GM19397 (cell line): ENCODE measurements around the gene KCNK15.

Experiments
- ATAC-seq: cut with Tn5 transposase; IDR thresholded peaks from one replicate; pipeline ENCODE4 v1.9.1; 2021; ENCODE audit warnings: mild to moderate bottlenecking, moderate library complexity; ENCODE audit not compliant: unreplicated experiment

Gene KCNK15

DNA sequence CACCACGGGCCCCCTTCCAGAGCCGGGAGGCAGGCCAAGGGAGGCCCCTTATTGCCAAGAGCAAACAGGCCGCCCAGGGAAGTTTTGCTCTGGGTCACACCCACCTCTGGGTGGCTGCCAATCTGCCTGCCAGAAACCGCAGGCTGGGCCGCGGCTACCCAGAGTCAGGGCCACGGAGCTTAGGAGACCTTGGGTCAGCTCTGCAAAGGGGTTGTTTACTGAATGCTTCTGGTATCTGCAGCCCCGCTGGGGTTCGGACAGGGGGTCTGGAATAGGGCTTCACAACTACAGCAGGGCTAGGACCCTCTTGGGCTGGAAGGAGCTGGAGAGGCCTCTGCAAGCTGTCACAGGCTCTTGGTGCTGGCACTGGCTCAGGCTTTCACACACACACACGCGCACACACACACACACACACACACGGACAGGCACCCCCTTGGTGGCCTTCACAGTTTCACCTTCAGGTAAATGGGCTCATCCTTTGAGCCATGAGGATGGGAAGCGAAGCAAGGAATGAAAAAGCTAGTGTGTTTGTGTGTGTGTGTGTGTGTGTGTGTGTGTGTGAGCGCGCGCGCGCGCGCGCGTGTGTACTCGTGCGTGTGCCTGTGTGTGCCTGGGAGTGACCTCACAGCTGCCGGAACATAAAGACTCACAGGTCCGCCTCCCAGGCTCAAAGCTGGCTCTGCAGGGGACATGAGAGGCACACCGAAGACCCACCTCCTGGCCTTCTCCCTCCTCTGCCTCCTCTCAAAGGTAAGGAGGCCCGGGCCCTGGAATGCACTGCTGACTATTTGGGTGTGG is 30.8 kb upstream of the KCNK15 start, which contains the start of gene CCN5:
CCN5 (plus strand) TSS at position 669 of the 798 bp plus-strand sequence; CDS start at position 691, 22 bp downstream.
- ATAC-seq = no peak

DNA sequence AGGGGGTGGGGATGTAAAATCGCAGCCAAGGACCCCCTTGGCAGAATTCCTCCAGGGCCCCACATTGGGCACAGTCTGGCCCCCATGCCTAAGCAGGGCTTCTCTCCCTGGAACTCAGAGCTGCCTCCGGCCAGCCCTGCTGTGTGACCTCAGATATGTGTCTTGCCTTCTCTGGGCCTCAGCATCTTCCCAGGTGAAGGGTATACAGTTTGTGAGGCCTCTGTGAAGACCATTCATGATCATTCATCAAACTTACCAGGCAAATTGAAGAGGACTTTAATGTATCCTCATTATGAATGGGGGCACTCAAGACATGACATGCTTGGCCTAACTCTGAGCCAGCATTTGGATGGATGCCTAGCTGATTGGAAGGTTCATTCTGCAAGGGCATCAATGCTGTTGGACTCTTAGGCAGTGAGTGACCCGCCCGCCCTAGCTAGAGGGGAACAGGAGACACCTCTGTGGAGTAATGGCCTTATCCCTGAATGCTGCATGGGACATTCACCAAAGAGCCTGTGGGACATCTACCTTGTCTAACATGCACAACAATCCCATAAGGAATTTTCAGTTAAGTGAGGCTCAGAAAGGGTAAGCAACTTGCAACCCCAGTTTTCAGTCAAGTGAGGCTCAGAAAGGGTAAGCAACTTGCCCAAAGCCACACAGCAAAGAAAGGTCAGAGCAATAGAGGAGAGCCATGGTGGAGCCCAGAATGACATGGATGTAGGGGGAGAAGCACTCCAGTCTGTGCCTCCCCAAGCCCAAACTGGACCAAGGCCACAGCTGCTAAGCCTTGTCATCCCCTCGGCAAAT is 30.0 kb upstream of the KCNK15 start:
- ATAC-seq = no peak

DNA sequence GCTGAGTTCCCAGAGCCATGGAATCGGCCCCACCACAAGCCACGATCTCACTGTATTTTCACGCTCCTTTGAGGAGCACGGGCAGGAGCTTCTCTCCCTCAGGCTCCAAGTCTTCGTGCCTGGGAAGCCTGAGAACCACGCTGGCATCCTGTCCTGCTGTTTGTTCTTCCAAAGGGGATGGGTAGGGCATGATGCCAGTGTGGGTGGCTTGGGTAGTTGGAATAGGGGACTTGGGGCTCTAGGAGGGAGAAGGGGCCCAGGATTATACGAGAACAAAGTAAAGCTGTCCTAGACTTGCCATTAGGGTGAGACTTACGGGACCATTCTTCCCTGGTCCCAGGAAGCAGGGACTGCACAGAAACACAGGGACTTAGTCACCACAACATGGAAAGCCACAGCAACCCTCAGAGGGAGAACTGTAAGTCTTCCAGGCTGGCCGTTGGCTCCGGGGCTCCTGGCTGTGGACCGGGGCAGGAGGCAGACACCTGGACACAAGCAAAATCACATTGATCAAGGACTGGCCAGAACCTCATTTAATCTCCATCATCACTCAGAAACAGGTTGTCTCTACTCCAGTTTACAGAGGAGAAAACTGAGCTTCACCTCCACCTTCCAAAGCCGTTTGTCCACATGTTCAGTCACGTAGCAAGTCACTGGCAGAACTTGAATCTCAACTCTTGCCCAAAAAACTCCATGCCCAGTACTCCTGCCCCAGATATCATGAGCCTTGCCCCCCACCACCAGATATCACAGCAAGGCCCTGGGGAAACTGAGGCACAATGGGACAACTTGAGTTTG is 29.2 kb upstream of the KCNK15 start:
- ATAC-seq = no peak

DNA sequence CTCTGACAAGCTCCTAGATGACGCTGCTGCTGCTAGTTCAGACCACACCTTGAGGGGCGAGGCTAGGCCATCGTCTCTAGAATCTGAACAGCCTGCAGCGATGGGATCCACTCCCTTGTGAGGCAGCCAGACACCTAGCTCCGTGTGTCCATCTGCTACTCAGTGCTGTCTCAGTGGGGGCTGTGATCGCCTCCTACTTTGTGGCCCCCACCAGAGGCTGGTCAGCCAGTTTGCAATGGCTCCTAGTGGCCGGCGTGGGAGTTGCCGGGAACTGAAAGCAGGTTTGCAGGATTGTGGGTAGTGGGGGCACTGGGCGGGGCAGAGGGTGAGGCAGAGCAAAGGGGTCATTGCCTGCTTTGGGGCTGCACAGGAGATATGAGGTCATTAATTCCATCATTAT is 27.7 kb upstream of the KCNK15 start:
- no peak for ATAC-seq

DNA sequence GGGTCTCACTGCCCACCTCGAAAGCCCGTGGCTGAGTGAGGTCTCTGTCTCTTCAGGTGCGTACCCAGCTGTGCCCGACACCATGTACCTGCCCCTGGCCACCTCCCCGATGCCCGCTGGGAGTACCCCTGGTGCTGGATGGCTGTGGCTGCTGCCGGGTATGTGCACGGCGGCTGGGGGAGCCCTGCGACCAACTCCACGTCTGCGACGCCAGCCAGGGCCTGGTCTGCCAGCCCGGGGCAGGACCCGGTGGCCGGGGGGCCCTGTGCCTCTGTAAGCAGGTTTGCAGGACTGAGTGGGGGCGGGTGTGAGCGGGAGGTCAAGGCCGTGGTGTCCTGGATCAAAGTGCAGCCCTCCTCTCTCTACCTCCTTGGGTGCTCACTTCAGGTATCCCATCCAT is 25.8 kb upstream of the KCNK15 start:
- no peak for ATAC-seq

DNA sequence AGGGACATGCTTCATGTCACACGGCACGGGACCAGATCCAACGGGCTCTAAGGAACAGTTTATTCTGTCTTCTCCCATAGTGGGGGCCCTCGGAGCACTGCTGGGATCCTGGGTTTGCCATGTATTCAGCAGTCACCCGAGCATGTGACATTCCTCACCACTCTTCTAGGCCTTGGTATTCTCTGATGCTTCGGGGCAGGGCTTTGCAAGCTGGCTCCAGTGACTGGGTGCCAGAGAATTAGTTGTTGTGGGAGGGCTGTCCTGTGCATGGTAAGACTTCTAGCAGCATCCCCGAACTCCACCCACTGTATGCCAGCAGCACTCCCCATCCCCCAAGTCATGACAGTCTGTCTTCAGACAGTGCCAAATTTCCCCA is 25.1 kb upstream of the KCNK15 start:
- no peak for ATAC-seq

DNA sequence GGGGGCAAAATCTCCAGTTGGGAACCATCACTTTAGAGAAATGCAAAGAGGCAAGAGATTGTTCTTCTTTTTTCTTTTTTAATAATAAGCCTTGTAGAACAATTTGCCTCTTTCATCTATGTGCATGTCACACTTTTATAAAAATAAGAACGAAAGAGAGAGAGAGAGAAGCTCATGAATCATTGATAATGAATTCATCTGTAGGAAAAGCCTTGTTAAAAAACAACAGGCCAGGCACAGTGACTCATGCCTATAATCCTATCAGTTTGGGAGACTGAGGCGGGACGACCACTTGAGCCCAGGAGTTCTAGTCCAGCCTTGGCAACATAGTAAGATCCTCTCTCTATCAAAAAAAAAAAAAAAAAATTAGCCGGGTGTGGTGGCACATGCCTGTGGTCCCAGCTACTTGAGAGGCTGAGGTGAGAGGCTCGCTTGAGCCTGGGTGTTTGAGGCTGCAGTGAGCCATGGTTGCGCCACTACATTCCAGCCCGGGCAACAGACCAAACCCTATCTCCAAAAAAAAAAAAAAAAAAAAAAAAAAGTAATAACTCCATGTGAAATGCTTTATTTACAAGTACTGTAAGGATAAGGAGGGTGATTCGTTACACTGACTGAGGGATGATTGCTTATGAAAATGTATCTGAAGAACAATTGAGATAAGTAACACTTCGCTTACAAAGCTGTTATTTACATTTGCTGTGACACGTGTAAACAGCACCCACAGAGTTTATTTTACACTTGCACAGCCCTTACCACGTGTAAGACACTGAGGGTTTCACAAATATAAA is 24.5 kb upstream of the KCNK15 start:
- ATAC-seq = no peak

DNA sequence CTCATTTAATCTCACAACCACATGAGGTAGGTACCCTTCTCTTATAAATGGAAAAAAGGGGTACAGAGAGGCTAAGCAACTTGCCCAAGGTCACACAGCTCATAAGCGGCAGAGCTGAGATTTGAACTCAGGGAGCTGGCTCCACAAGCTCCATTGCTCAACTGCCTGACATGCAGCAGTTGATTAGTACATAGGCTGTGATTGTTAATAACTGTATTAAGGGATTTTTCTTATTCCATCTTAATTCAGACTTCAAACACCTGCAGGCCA is 23.9 kb upstream of the KCNK15 start:
- no peak for ATAC-seq

DNA sequence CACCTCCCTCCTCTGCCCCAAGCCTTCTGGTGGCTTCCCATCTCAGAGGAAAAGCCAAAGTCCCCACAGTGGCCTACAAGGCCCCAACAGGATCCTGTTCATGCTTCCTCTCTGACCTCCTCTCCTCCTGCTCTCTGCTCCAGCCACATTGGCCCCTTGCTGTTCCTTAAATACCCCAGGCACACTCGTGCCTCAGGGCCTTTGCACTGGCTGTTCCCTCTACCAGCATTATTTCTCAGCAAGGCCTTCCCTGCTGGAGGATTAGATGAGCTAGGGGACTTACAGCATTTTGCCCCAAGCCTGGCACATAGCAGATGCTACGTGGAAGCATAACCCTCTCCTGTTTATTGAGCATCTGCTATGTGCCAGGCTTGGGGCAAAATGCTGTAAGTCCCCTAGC is 22.7 kb upstream of the KCNK15 start:
- no peak for ATAC-seq

DNA sequence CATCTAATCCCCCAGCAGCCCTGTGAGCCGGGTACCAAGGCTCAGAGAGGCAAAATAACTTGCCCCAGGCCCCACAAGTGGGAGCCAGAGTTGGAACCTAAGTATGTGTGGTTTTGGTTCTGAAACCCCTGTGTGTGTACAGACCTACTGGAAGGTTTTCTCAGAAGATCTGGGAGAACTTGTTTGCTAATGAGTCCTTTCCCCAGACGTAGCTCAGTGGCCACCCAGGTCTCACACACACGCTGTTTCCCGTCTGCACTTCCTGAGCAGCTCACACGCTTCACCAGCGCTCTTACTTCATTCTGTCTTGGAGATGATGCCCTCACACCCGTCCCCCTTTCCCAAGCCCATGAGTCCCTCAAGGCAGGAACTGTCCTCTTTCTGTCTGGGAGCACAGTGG is 22.3 kb upstream of the KCNK15 start:
- ATAC-seq = no peak

DNA sequence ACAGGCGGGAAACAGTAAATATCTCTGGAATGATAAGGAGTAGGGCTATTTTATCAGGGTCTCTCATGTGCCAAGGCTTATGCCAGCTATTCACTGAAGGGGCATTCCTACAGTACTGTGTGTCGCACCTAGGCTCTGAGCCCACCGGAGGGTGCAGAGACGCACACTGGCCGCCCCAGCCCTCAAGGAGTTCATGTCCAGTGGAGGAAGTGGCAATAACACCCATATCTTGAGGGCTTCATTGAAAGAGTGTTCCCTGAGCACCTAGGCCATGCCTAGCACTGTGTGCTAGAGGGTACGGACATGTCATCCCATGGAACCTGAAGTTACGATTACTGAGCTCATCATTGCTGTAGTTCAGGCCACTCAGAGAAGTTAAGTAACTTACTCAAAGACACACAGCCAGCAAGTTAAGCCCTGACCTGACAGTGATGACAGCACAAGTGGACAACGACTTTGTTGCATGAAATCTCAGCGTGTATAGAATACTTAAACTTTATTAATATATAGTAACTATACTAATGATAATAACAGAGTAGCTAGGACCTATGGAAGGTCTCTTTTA is 21.8 kb upstream of the KCNK15 start:
- no peak for ATAC-seq

DNA sequence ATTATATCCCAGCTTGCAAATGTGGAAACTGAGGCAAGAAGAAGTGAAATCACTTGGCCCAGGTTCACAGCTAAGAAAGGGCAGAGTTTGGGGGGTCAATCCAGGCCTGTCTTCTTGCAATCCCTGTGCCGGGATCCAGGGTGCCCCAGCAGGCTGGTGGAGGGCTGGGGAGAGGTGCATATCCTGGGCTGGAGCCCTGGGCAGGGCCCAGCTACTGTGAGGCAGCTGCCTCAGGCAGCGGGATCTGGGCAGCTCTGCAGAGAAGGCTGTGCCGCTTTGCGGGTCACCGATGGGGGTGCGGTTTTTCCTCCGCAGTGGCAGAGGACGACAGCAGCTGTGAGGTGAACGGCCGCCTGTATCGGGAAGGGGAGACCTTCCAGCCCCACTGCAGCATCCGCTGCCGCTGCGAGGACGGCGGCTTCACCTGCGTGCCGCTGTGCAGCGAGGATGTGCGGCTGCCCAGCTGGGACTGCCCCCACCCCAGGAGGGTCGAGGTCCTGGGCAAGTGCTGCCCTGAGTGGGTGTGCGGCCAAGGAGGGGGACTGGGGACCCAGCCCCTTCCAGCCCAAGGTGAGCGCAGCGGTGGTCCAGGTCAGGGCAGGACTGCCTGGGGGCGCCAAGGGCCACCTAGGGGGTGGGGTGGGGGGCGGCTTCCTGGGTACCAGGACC is 21.1 kb upstream of the KCNK15 start:
- ATAC-seq = no peak

DNA sequence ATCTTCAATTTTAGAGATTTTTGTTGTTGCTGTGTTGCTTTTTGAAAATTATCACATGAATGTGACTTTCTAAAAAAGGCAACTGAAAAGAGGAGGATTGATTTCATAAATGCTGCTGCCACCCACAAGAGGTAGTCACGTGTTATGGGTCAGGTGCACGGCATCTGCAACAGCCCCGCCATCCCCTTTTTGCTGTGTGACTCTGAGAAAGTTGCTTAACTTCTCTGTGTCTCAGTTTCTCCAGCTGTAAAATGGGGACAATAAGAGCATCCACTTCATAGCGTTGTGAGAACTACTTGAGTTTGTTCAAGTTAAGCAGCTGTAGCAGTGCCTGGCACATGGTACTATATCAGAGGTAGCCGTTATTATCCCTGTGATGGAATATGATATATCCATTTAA is 19.8 kb upstream of the KCNK15 start:
- ATAC-seq = no peak

DNA sequence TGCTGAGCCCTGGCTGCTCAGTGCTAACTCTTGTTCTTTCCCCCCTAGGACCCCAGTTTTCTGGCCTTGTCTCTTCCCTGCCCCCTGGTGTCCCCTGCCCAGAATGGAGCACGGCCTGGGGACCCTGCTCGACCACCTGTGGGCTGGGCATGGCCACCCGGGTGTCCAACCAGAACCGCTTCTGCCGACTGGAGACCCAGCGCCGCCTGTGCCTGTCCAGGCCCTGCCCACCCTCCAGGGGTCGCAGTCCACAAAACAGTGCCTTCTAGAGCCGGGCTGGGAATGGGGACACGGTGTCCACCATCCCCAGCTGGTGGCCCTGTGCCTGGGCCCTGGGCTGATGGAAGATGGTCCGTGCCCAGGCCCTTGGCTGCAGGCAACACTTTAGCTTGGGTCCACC is 18.6 kb upstream of the KCNK15 start:
- ATAC-seq = no peak

DNA sequence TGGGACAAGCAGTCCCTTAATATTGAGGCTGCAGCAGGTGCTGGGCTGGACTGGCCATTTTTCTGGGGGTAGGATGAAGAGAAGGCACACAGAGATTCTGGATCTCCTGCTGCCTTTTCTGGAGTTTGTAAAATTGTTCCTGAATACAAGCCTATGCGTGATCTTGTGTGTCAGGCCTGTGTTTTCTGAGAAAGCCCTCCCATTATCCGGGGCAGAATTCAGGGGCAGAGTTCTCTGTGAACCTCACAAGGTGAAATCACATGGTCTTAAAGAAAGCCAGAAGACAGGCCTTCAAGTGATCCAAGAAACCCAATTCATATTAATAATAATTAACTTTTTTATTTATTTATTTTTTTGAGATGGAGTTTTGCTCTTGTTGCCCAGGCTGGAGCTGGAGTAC is 18.0 kb upstream of the KCNK15 start:
- ATAC-seq = no peak

DNA sequence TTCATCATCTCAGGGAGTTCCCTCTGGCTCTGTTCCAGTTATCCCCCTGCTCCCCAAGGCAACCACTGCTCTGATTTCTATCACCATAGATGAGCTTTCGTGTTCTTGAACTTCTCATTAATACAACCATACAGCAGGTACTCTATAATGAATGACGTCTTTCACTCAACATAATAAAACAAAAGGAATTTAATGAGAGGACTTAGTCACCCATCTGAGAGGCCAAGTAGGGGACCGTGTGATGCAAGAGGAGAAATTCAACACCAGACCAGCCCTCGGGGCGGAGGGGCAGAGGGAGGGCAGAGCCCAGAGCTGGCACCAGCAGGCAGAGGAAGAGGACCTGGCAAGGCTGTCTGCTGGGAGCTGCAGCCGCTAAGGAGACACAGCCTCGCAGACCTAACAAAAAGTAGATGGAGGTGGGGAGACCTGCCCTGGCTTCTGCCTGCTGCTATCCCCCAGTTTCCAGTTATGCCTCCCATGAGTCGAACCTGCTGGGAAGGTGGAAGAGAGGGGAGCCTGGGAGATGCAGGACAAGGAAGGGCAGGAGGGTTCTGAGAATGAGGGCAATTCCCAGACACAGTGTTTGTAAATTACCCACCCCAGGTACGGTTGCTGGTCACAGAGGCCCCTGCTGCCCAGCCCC is 16.7 kb upstream of the KCNK15 start:
- ATAC-seq = no peak

DNA sequence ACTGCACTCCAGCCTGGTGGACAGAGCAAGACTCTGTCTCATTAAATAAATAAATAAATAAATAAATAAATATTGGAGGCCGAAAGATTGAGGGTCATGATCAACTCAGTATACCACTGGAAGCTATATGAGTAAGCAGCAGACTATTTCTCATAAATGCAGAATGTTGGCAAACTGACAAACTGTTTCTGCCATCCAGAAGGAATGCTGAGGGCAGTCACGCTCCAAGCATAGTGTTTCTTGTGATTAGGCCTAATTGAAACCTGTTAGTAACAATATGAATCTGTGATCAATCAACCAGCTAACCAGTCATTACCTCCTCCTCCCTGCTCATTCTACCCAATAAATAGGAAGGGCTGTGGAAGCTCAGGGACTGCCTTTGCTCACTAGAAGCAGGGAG is 15.2 kb upstream of the KCNK15 start:
- ATAC-seq = no peak

DNA sequence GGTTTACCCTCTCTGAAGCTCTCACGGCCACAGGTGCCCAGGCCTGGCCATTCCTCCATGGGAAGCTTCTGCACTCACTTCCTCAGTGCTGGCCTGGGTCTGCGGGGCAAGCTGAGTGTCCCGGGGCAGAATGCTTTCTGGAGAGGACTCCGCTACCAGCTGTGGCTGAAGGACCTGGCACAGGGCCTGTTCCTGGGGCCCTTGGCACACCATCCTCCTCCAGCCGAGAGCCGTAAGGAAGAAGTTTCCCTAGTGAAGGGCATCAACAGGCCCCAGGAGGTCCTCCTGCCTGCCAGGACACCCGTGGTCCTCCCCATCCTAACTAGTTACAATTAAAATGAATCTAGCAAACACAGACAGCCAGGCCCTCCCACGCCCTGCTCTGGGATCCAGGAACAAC is 14.0 kb upstream of the KCNK15 start:
- no peak for ATAC-seq

DNA sequence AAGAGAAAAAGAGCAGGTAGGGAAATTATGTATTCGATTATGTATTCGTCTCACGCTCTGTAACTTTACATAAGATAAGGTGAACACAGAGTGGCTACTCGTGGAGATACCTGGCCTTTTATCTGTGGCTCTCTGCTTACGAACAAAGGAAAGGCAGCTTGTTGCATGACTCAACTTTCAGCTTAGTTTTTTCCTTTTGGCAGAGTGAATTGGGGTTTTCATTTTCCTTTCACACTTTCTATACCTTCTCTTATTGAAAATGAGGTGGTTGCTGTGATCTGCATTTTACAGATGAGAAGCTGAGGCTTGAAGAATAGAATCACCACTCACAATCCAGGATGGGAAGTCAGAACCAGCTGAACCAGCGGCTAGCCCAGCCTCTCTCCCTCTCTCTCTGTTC is 13.3 kb upstream of the KCNK15 start:
- no peak for ATAC-seq
